Fibroblast of skin of left quadriceps (primary cell): ENCODE measurements around the gene PARD3.
"Not testable (repeated sequence)": the region's sequence is repeated elsewhere in the genome, so short reads cannot be mapped to it uniquely, and the experiment has no call there.

Experiments
- DNase-seq, 2 experiments: peaks; one replicate each; pipeline ENCODE4 v3.0.0-alpha.2; 2013; ENCODE audit warnings: low read depth in 2 of 2

The PARD3 gene

DNA sequence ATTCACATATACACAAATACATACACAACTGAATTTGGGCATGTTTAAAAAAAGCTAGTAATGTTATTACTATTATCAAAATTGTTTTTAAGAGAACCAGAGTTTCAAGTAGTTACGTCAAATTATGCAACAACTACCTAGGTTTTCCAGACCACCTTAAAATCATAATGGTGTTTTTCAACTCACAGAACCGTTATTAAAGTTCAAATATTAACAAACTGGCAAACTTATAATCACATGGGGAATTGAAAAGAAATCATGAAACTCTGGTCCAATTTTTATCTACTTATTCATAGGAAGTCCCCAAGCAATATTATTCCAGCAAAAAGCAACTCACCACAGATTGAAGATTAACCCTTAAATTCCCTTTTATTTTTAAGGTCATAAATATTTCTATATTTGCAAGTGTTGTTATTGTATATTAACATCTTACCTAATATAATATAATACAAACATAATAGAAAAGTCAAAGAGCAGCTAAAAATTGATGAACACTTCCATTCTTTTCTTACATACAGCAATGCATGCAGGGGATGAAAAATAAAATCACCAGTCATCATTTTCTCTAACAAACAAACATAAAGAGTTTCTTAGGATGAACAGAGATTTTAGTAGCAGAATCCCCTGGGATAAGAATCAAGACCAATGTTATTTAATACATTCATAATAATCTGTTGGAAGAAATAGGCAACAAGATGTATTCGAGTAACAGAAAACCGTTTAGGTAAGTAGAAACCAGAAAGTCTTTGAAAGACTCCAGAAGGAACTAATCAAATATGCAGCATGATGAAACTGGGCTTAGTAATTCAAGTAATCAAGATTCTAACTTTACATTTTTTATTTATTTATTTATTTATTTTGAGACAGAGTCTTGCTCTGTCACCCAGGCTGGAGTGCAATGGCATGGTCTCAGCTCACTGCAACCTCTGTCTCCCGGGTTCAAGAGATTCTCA is 391.1 kb downstream of the PARD3 start:
- no peak for DNase-seq

- no peak for DNase-seq
These were observed 394.3 kb downstream of the PARD3 start for GRCh38 chr10:34420795-34421194.

DNA sequence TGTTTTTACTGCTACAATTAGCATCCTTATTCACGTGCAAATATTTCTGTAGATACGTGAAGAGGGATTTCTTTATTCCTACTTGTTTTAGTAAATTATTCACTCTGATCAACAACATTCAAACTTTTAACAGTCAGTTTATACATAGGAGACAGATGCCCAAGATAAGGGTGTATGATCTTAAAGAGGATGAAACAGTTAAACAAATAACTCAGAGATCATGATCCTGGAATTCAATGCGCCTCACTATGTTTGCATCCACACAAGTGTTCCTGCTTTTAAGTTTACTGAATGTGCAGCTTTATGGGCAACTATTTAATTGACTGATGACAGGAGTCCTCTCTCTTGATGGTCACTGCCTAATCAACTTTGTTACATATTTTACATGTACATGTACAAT is 394.8 kb downstream of the PARD3 start:
- no peak for DNase-seq

DNA sequence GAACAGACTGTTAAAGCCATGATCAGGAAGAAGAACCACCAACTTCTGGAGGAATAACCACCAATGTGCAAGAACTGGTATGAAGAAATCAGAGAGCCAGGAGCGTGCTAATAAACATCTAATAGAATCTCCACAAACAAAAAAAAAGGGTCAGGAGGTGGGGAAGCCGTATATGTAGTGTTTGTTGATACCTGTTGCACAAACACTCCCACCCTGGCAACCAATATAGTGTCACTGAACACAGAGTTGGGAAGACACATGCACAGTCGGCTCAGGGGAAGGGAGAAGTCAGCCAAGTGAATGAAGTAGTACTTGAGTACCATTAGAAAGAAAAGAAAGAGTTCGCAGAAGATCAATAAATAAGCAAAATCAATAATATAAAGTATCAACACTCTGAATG is 400.1 kb downstream of the PARD3 start:
- no peak for DNase-seq

GRCh38 chr10:34413756-34414587 is 401.1 kb downstream of the PARD3 start:
- DNase-seq: no peak

- no peak for DNase-seq
These were observed 401.9 kb downstream of the PARD3 start for GRCh38 chr10:34413214-34413613.

DNA sequence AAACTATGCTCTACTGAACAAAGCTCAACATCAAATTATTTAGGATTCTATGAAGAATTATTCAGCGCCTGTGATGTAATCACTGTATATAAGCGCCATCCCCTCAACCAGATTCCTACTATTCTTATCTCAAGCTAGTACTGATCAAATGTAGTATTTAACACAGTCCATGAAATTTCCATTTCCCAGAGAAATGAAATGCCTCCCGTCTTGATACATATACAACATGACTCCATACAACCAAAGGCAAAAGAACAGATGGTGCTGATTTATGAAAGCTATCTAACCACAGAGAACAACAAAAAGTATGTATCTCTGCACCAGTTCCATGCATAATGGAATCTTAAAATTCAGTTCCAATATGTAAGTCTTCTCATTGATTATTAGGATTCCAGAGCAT is 406.1 kb downstream of the PARD3 start:
- DNase-seq: no peak

GRCh38 chr10:34408381-34408780 is 406.7 kb downstream of the PARD3 start:
- no peak for DNase-seq

DNA sequence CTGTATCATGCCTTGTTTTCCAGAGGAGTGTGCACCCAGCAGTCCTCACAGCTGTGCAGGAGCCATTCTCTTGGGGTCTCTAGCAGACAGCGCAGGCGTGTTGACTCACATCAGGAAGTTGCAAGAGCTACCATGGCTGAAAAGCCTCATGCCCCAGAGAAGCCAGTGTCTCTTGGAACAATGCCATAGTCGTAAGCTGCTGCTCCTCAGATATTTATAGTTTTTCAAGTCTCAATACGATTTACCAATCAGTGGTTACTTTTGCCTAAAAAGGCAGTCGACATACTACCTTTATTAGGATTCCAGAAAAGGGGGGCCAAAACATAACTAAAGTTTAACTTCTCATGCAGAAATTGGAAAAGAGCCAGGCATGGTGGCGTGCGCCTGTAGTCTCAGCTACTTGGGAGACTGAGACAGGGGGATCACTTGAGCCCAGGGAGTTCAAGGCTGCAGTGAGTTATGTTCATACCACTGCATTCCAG is 407.7 kb downstream of the PARD3 start:
- DNase-seq: no peak

DNA sequence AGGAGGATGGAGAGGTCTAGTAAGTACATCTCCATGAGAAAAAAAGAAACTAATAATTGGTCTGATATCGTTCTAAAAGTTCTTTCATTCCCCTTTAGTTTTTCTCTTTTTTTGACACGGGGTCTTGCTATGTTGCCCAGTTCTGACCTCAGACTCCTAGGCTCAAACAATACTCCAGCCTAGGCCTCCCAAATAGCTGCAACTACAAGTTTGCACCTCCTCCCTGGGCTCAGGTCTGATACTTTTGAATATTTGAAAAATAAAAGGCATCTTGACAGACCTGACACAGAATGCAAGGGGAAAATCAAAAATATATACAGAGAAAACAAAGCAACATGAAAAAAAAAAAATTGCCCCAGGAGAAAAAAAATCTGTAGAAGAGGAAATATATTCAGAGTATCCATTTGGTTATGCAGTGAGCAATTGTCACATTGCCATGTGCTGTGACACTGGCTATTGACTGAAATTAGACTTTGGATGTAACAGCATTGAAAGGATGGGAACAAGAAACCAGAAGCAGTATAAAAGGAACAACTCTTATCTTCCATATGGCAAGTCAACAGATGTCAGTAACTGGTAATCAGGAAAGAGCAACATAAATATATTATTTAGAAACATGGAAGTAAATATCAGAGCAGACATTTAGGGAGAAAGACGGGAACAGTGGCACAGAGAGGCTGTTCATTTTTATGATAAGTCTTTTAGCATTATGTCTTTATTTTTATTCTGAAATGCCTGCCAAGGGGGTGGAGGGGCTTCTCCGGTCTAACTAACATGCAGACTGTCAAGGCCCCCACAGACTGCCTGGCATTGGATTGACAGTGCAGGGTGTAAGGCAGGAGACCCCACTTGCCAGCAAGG is 408.4 kb downstream of the PARD3 start:
- DNase-seq: no peak

- no peak for DNase-seq
These were observed 409.3 kb downstream of the PARD3 start for GRCh38 chr10:34405611-34406462.

- DNase-seq: peak; percentile 71 to 79
These were observed 411.6 kb downstream of the PARD3 start for GRCh38 chr10:34403512-34403911.

- DNase-seq: no peak
These were observed 415.0 kb downstream of the PARD3 start for GRCh38 chr10:34400075-34400474.

- DNase-seq: no peak
These were observed 416.1 kb downstream of the PARD3 start for GRCh38 chr10:34399013-34399412.

DNA sequence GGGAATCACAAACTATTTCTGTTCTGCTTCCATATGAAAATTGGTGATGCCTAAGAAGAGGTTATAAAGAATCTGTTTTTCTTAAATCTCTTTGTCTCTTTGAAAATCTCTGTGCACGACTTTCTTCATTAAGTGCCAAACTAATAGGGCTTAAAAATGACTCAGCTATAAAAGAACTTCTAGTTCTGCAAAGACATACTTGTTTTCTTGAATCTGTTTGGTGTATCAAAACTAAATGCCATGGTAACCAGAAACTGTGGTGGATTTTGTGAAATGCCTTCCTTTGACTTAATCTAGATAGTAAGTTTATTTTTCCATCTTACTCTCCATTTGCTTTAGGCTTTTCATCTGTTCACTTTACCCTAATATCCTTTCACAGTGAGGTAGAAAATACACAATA is 417.8 kb downstream of the PARD3 start:
- DNase-seq: no peak

DNA sequence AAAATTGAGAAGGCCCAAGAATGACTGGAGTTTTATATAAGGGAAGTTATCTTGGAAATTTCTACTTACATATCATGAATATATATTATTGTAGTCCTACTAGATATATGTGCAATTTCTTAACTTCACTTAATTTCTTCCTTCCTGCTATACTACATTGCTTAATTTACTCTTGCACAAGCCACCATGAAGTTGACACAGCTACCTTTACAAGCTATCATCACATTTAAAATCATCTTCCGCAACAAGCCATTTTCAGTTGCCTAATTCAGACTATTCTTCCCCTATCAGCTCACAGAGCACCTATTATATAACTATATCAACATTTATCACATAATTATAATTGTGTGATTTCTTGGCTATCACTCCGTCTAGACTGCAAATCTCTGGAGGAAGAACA is 418.4 kb downstream of the PARD3 start:
- no peak for DNase-seq

DNA sequence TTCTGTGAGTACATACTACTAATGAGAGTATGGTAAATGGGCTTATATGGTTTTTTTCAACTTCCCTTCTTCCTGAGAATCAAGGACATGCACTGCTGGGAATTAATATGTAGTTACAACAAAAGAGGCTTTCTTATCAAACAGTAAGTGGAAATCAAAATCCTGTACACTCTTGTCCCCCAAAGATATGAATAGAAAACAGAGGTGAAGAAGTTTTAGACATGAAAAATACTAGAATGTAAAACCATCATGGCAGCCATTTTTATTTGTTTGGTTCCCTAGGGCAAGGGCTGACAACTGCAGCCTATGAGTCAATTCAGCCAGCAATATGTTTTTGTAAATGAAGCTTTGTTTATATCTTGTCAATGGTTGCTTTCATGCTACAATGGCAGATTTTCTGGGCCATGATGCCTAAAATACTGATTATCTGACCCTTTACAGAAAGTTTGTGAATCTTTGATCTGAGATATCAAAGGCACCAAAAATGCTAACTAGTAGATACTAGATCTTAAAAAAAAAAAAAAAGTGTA is 422.4 kb downstream of the PARD3 start:
- no peak for DNase-seq

- DNase-seq: not testable (repeated sequence)
These were observed 423.9 kb downstream of the PARD3 start for GRCh38 chr10:34391168-34391567.

- DNase-seq: no peak
These were observed 425.3 kb downstream of the PARD3 start for GRCh38 chr10:34389801-34390200.

- no peak for DNase-seq
These were observed 428.2 kb downstream of the PARD3 start for GRCh38 chr10:34386921-34387320.
